Small intestine (tissue), 7 donors: ENCODE data around the gene TBC1D16. TPM values are rescaled to one million over a fixed set of nuclear protein-coding genes. Genes with fewer than 3 reads are reported as not detected.

Experiments used
- DNase-seq, 2 donors: peaks; one replicate each; pipeline versions ENCODE4 v3.0.0 to v3.0.0-alpha.2; 2013
- FAIRE-seq: peaks from 2 replicates; lab custom pipeline; 2012; peaks lifted over from hg19 to GRCh38; lab: Jason Lieb, UNC
- H3K27ac ChIP-seq, 3 donors: one replicate each; pipeline ENCODE4 v1.5.1; 2013; ENCODE audit warnings: low read length in 2 of 3, mild to moderate bottlenecking in 2 of 3, control low read depth in 1 of 3, inconsistent platforms in 1 of 3, low read depth in 1 of 3, moderate library complexity in 1 of 3
- H3K27me3 ChIP-seq, 3 donors: one replicate each; pipeline ENCODE4 v1.6.1; 2013; ENCODE audit warnings: low read length in 3 of 3, inconsistent platforms in 1 of 3; ENCODE audit not compliant: control insufficient read depth in 3 of 3, insufficient read depth in 3 of 3
- H3K36me3 ChIP-seq, 3 donors: one replicate each; pipeline ENCODE4 v1.6.1; 2013; ENCODE audit warnings: low read length in 3 of 3, inconsistent platforms in 1 of 3, low read depth in 1 of 3, mild to moderate bottlenecking in 1 of 3, moderate library complexity in 1 of 3; ENCODE audit not compliant: control insufficient read depth in 3 of 3, insufficient read depth in 2 of 3
- H3K4me1 ChIP-seq, 3 donors: one replicate each; pipeline ENCODE4 v1.6.1; 2013; ENCODE audit warnings: low read length in 2 of 3, inconsistent platforms in 1 of 3, low read depth in 1 of 3, mild to moderate bottlenecking in 1 of 3, moderate library complexity in 1 of 3; ENCODE audit not compliant: control insufficient read depth in 3 of 3, insufficient read depth in 2 of 3
- H3K4me3 ChIP-seq, 3 donors: one replicate each; pipeline ENCODE4 v1.5.1; 2013; ENCODE audit warnings: low read length in 3 of 3, control low read depth in 1 of 3, inconsistent platforms in 1 of 3, low read depth in 1 of 3, mild to moderate bottlenecking in 1 of 3, moderate library complexity in 1 of 3
- H3K9me3 ChIP-seq, 2 donors: one replicate each; pipeline ENCODE4 v1.6.1; 2013; ENCODE audit warnings: low read depth in 1 of 2, low read length in 1 of 2; ENCODE audit not compliant: control insufficient read depth in 2 of 2, insufficient read depth in 1 of 2
- WGBS, 3 donors: extraction: QIAGEN DNeasy Blood & Tissue Kit; methylation state at CpG; one replicate each; pipeline ENCODE4 v1.1.7; 2013; 5-methylcytosine and 5-hydroxymethylcytosine counted together
- polyA plus RNA-seq, 4 donors: library from polyadenylated mRNA; stranded (reverse) in 3 of 4; unstranded in 1 of 4; fragments of 200-250 nt in 3 of 4; fragments of 120-200 nt in 1 of 4; gene quantifications; one replicate each; pipeline versions ENCODE4 v1.2.1 to v1.2.3, GENCODE V29; 2013
- donor health status: healthy with polysubstance abuse.
- donor health status: control.
- donor health status: control.
- donor health status: Bipolar disorder and iron deficiency.
- donor health status: healthy.

TBC1D16 gene
- polyA plus RNA-seq, 4 donors: 1.6 to 30.6 (median 15.2) TPM

GRCh38 chr17:79883202-79883601 lies 152.5 kb downstream of the TBC1D16 start:
- H3K36me3 ChIP-seq: no peaks in the 10 kb centered on the region
- H3K27ac ChIP-seq: no peak overlapping the region
- H3K27me3 ChIP-seq: no peaks in the 10 kb centered on the region
- H3K4me3 ChIP-seq: no peak overlapping the region
- FAIRE-seq (no peak), DNase-seq (no peak)
- WGBS, 3 donors: 78 to 85% (median 78%) methylated on average over 7 of the region's 7 CpGs
- H3K4me1 ChIP-seq: peaks cover 0 to 9% (median 0%) of the 10 kb centered on the region in 3 donors
- no peaks in the 10 kb centered on the region for H3K9me3 ChIP-seq

Other genes with a start within 250 kb of the TBC1D16 start
- 1 to 10 TPM; 2.7 to 10.0 (median 5.3) TPM for gene CBX8, start 238.8 kb downstream of the TBC1D16 start, polyA plus RNA-seq
- 10 to 100 TPM in 2 of 4 donors, 1 to 10 TPM in 2; 5.4 to 50.4 (median 10.7) TPM for gene CBX4, start 196.4 kb downstream of the TBC1D16 start, polyA plus RNA-seq
- 1 to 10 TPM in 2 of 4 donors, under 1 TPM in 2; 0.45 to 3.8 (median 1.0) TPM for gene CCDC40, start 770 bp upstream of the TBC1D16 start, polyA plus RNA-seq
- 10 to 100 TPM; 13.2 to 64.4 (median 21.3) TPM for gene GAA, start 65.7 kb upstream of the TBC1D16 start, polyA plus RNA-seq
- gene EIF4A3, start 111.3 kb upstream of the TBC1D16 start, polyA plus RNA-seq: 10 to 100 TPM; 47.2 to 88.2 (median 67.3) TPM
- 1 to 10 TPM in 3 of 4 donors, under 1 TPM in 1; 0.81 to 3.1 (median 1.5) TPM for gene CARD14, start 134.2 kb upstream of the TBC1D16 start, polyA plus RNA-seq
- gene SGSH, start 184.5 kb upstream of the TBC1D16 start, polyA plus RNA-seq: 10 to 100 TPM; 24.4 to 60.1 (median 34.5) TPM
- gene SLC26A11, start 184.6 kb upstream of the TBC1D16 start, polyA plus RNA-seq: 10 to 100 TPM in 1 of 4 donors, 1 to 10 TPM in 3; 7.3 to 63.2 (median 8.4) TPM
- gene RNF213, start 225.0 kb upstream of the TBC1D16 start, polyA plus RNA-seq: 10 to 100 TPM; 35.4 to 71.4 (median 53.0) TPM